GM04503 (cell line): ENCODE measurements around the gene GALNT14.

Experiments used
- DNase-seq: peaks from one replicate; pipeline ENCODE4 v3.0.0-alpha.2; 2012; ENCODE audit warnings: low read depth

GALNT14 gene

GRCh38 chr2:31087491-31087890 lies 50.7 kb downstream of the GALNT14 start:
- no peak for DNase-seq

DNA sequence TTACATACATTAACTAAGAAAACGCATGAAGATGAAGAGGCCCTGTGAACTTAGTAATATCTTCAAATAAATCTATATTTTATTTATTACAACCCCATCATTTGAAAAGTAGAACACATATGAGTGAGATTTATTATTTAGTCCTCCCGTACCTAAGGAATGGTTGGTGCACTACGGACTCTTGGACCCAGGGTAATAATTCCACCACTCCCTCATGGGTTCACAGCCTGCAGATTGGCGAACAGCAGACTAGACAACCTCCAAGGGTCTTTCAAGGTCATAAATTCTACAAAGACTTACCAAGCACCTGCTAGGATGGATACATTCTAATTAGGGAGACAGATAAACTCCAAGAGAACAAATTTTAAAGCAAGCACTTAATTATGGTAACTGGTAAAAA lies 51.6 kb downstream of the GALNT14 start:
- no peak for DNase-seq

GRCh38 chr2:31083234-31083993 lies 54.8 kb downstream of the GALNT14 start:
- no peak for DNase-seq

DNA sequence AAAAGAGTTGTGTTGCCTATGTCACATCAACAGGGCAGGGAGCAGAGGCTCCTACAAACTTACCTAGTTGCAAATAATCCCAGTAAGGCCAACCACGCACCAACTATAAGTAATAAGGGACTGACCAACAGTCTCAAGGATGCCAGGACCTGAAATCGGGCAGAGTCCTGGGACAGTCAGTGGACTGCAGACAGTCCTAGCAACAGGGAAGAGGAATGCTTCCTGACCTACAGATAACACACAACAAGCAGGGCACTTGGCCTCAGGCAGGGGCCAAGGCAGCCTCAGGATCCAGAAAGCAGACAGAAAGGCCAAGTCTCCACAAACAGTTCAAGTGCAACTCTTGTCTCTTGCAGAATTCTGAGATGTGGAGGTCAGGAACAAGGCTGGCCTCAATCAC lies 56.2 kb downstream of the GALNT14 start:
- DNase-seq, result no peak

DNA sequence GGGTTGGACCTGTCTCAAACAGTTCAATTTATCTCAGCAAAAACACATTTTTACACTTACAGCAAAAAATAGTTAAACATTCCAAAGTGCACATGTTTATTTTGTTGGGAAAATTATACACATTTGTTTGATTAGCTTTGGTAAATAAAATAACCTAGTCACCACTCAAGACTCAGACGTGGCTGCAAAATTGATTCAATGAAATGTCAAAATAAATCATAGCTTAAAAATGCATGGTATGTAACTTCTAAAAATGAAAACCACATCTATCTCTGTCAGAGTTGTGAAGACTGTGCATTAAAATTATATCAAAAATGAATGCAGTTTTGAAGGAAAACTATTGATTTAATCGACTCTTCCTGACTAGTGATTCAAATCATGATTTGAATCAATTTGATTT lies 56.7 kb downstream of the GALNT14 start:
- no peak for DNase-seq

DNA sequence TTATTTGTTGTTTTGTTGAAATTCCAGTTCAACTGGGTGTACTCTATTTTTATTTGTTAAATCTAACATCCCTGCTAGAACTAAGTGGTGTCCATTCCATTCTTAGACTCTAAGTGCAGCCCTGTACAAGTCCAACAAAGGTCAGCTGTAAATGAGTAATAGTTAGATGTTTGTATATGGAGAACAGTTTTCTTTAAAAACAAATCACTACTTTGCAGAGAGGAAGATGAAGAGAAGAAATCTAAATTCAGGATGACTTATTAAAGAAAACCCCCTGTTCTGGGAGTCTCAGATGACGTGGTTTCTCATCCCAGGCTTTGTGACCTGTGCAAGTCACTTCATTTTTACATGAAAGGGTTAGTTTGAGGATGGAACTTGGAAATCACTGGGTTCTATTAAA lies 57.9 kb downstream of the GALNT14 start:
- no peak for DNase-seq

GRCh38 chr2:31079665-31080064 lies 58.6 kb downstream of the GALNT14 start:
- DNase-seq, result no peak

GRCh38 chr2:31078579-31079105 lies 59.6 kb downstream of the GALNT14 start:
- DNase-seq, result no peak

- DNase-seq, result no peak
These were observed 60.2 kb downstream of the GALNT14 start for GRCh38 chr2:31078011-31078410.

DNA sequence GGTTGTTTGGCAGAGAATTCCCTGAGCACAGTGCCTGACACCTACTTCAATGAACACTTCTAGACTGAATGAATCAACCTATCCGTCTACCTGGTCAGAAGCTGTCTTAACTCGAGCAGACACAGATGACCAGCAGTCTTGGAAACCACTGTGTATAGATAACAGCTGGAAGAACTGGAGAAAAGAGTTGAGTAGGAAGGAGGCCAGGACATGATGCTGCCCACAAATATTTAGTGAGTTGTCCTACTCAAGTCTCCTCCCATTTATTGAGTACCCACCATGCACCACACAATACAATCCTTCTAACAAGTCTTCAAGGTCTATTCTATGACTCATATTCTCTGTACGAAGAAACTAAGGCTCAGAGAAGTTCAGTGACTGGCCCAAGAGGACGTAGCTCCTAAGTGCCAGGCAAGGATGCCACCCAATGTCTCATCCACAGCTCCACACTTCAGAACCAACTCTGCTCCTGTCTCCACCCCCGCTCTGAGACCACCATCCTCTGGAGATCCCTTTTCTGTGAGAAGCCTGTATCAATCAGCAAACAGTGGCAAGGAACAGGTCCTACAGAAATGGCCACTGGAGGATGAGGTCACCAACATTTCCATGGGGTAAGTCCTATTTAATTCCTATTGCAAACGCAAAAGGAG lies 62.2 kb downstream of the GALNT14 start:
- no peak for DNase-seq

GRCh38 chr2:31075431-31075830 lies 62.8 kb downstream of the GALNT14 start:
- DNase-seq, result no peak

DNA sequence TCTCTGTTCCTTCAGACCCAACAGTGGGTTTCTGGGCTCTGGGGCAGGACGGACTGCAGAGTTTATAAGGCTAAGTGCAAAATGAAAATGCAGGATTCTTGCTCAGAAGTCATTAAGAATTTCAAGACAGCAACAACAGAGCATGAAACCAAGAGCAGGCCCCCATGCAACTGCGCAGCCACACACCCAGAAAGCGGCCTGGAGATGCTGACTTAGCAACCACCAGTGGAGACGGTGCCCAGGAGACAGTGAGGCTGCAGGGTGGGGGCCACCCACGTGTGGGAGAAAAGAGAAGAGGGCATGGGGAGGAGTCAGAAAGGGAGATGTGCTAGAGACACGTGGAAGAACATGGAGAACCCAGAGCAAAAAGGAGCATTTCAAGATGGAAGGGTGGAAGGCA lies 66.5 kb downstream of the GALNT14 start:
- no peak for DNase-seq

- DNase-seq, result no peak
These were observed 67.7 kb downstream of the GALNT14 start for GRCh38 chr2:31070339-31071125.

- DNase-seq, result no peak
These were observed 68.5 kb downstream of the GALNT14 start for GRCh38 chr2:31069643-31070325.

DNA sequence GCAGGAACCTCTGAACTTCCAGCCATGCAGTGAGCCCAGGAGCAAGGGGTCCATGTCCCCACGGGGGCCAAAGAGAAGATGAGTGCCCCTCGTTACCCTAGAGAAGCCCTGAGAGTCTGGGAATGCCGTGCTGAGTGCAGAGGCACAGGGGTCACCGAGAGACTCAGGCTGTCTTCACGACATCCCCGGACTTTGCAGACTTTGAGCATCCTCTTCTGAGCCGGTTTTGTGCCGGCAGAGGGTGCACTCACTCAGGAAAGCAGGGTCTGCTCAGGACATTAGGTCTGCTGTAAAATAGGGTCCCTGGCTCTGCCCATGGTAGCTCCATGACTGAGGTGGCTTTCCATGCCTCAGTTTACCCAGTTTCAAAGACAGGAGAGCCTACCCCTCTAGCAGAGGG lies 71.0 kb downstream of the GALNT14 start:
- no peak for DNase-seq

- no peak for DNase-seq
These were observed 71.7 kb downstream of the GALNT14 start for GRCh38 chr2:31066551-31066950.

GRCh38 chr2:31066086-31066485 lies 72.2 kb downstream of the GALNT14 start:
- DNase-seq, result no peak

DNA sequence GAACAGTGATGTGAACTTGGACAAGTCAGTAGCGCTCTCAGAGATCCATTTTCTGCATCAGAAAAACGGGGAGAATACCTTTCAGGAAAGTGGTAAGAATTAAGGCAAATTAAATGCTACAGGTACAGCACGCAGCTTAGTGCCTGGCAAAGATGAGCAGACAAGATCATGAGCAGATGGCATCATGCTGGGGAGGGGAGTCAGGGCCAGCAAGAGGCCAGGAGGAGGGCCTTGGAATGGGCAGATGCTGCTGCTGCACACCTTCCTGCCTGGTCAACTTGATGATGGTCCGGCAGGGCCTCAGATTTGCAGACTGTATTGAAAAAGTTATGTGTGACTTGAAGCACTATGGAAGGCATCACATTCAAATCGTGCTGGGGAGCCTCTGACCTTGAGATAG lies 72.9 kb downstream of the GALNT14 start:
- DNase-seq, result no peak

DNA sequence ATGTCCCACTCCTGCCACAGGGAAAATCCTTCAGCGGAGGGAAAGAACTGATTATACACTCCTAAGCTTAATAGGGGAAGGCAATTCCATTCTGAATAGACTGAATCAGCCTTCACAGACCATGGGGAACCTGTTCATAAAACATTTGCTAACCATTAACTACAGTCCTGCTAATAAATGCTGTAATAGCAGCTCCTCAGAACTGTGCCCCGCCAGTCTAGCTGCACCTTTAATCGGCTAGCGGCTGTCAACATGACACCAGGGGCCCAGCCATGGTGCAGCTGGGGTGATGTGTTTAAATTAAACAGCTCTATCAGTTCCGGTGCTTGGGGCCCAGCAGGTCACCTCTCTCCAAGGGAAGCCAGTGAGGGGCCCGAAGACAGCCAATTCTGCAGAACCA lies 77.8 kb downstream of the GALNT14 start:
- no peak for DNase-seq

DNA sequence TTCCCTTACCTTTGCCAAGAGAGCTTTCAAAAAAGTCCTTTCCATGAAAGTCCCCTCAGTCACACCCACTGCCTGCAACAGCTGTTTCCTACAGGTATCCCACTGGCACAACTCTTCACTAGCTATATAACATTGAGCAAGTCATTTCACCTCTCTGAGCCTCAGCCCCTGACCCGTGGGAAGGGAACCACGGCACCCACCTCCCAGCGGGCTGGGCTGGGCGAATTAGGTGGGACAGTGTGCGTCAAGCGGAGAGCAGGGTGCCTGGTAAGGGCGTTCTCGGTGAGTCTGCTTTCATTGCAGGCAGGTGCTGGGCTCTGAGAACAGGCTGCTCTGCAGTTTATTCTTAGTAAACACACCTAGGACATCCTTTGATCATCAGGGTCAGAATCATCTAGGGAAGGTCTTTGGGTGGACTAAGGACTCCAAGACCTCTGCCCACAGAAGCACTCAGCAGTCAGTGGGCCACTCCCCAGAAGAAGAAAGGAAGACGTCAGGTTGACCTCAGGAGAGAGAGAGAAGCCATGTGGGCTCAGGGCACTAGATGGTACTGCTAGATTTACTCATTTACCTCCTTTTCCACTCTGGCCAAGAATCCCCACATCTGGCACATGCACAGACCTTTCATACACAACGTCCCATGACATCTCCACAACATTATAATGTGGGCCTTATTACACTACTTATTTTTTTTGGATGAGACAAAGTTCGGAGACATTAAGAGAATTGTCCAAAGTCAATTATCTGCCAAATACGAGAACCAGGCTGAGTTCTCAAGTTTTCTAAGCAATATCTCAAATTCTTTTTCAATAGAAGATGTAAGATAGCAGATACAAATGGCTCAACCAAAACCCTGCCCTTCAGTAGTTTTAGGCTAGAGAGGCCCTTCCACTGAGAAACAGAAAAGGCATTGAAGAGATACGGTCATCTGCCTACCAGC lies 79.9 kb downstream of the GALNT14 start:
- no peak for DNase-seq

DNA sequence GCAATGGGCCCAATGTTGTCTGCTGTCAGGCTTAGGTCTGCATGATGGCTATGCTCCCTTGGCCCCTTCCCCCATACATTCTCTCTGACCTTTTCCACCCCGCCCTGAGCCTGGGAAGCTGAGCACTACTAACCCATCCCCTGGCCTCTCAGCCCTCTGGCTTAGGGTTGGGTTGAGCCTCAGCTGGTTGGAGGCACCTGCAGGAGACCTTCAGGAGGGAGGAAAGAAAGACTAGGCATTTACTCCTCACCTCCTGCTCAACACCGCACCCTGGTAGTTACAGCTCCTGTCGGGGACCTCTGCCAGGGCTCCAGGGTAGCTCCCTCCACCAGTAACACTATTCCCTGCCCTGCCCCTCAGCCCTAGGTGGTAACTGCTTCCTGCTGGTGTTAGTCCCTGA lies 80.5 kb downstream of the GALNT14 start:
- no peak for DNase-seq
